GM21576 (cell line): ENCODE data around the gene PROX2.
A peak's percentile ranks its signal among the peaks of the same experiment; 100 is the strongest.

Experiments used
- ATAC-seq: cut with Tn5 transposase; IDR thresholded peaks from one replicate; pipeline ENCODE4 v1.9.1; 2021; ENCODE audit warnings: mild to moderate bottlenecking, moderate library complexity; ENCODE audit not compliant: unreplicated experiment

PROX2 gene

GRCh38 chr14:74910556-74910955 lies 34.6 kb upstream of the PROX2 start:
- no peak for ATAC-seq

DNA sequence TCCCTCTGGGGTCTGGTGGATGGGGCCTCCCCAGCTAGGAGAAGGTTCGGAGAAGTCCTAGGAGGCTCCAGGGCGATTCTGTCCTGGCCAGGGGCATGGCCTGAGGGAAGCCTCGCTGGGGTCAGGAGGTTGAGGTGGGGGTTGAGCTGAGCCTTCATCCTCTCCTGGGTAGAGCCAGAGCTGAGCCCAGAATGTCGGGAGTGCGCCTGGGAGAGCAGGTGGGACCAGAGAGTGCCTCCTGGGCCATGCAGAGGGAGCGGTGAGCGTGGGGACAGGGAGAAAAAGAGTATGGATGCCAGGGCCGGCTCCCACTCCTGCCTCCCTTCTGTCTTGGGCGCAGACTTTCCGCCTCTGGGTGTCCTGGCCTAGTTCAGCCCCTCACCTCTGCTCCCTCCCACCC lies 34.0 kb upstream of the PROX2 start:
- ATAC-seq, result no peak

GRCh38 chr14:74909501-74909900 lies 33.6 kb upstream of the PROX2 start:
- ATAC-seq, result no peak

DNA sequence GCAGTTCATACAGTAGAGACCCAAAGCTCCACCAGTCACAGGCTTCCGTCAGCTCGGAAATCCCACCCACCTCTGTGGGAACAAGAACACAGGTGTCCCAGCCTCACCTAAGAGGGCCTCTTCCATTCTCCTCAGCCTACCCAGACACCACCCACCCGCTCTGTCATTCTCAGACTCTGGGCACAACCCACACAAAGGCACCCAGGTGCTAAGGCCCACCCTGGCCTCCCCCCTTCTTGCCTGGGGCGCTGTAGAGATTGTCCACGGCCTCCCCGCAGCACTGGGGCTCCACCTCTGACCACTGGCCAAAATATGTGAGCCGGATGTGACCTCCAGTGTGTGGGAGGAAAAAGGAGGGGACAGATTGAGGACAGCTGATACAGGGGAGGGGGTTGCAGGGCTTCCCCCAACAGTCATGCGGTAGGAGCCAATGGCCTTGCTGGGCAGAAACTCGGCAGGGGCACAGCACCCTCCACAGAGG lies 33.0 kb upstream of the PROX2 start:
- no peak for ATAC-seq

DNA sequence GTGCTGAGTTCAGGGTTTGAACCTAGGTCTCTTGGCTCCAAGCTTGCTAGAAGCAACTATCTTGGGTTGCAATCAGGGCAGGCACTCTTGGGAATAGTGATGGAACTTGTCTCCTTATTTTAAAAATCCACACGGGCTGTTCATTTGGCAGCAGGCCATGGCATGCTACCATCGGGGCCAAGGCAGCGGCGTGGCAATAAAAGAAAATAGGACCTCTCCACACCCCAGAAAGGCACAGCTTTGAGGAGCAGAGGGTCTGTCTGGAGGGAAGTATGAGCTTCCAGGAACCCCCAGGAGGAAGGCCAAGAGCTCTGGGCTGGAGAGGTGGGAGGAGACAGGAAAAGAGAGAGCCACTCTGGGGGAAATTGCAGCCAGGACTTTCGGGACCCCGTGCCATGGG lies 31.8 kb upstream of the PROX2 start:
- ATAC-seq, result no peak

- ATAC-seq, result no peak
Measured at GRCh38 chr14:74906925-74907521, 31.1 kb upstream of the PROX2 start.

GRCh38 chr14:74905595-74906142 lies 29.7 kb upstream of the PROX2 start:
- no peak for ATAC-seq

- no peak for ATAC-seq
Measured at GRCh38 chr14:74904635-74905503, 28.9 kb upstream of the PROX2 start.

DNA sequence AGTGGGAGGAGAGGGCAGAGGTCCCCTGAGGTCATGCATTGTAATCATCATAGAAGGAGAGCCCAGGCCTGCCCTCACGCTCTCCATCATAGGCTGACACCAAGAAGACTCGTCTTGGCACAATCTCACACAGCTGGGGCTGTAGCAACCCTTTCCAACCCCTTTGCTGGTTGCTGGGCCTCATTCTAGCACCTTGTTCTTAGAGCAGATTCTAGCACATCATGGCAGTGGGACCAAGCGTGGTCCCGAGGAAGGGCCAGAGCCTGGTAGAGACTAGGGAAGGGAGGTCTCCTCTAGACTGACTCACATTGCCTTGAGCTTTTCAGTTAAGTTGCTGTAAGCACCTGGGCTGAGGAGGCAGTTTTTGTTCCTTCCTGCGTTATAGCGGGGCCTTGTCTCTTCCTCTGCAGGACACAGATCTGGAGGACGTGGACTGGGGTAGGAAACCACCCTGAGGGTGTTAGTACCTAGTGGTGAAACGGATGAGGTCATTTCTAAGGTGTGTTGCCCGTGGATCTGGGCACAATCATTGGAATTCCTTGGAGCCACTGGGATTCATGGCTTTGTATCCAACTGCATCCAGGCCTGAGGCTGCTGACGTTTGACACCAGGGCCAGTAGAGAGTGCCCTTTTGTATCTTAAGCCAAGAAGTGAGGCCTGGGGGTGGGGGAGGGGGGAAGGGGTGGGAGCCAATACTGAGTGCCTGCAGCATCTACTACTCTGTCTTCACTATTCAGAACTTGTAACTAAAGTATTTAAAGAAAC lies 27.2 kb upstream of the PROX2 start:
- no peak for ATAC-seq

DNA sequence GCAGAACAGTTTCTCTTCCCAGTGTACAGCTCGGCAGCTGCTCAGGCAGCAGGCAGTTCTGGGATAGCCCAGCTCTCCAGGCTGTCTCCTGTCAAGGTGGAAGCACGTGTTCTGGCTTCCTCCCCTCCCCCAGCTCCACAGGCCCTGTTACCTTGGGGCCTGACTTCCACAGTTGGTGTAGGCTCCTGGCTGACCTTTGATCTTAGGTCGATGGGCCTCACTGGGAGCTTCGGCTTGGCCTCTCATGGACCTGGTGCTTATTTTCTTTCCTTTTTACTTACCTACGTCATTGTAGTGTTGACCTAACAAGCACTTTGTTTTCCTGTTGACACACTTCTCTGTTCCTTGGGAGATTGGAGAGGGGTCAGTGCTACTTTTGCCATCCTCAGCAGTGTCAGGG lies 22.7 kb upstream of the PROX2 start:
- ATAC-seq, result no peak

GRCh38 chr14:74898083-74898482 lies 22.1 kb upstream of the PROX2 start:
- no peak for ATAC-seq

DNA sequence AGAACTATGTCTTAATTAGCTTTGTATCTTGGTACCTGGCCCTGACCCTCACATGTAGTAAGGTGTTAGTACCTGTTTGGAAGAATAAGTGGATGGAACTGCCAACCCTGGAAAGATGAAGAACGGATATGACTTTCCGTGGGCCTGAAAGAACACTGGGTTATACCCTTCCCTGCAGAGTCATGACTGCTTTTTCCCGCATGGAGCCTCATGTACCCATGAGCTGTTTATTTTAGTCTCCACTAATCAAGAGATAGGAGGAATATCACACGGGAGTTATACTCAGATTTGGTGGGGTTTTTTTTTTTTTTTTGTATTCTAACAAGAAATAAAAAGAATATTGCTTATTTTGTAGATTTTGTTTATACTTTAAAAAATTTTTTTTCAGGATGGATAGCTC lies 21.7 kb upstream of the PROX2 start:
- ATAC-seq, result no peak

GRCh38 chr14:74896400-74896799 lies 20.5 kb upstream of the PROX2 start:
- no peak for ATAC-seq

DNA sequence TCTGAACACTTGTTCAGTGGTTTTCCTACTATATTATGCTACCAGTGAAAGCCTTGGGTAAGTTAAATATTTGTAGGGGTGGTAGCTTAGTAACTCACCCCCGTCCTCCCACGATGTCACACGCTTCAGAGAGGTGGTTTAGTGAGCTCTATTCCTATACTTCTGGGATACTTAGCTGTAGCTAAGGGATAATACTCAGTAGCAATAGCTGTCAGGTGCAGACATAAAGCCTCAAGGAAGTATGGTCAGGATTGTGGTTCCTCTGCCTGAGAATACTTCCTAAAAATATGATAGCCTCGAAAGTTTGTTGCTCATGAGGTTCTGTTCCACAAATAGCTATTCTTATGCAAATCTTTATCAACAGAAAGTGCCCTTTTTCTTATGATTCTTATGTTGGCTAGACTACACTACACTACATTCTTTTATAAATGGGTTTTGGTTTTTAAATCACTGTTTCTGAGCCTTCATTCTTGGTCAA lies 17.7 kb upstream of the PROX2 start:
- ATAC-seq, result peak; percentile 53

GRCh38 chr14:74892745-74893144 lies 16.8 kb upstream of the PROX2 start:
- no peak for ATAC-seq

- no peak for ATAC-seq
Measured at GRCh38 chr14:74891870-74892269, 15.9 kb upstream of the PROX2 start.

DNA sequence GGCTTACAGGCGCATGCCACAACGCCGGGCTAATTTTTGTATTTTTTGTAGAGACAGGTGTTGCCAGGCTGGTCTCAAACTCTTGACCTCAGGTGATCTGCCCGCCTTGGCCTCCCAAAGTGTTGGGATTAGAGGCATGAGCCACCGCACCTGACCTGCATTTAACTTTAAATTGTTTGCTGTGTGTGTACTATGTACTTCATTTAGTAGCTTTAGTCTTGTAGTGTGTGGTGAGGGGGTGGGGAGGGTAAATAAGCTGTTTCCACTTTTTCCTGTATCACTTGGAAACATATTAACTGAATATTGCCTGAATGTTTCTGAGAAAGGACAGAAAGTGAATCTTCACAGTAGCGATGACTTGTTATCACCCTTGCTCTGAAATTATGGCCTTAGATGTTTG lies 14.3 kb upstream of the PROX2 start:
- ATAC-seq, result no peak

DNA sequence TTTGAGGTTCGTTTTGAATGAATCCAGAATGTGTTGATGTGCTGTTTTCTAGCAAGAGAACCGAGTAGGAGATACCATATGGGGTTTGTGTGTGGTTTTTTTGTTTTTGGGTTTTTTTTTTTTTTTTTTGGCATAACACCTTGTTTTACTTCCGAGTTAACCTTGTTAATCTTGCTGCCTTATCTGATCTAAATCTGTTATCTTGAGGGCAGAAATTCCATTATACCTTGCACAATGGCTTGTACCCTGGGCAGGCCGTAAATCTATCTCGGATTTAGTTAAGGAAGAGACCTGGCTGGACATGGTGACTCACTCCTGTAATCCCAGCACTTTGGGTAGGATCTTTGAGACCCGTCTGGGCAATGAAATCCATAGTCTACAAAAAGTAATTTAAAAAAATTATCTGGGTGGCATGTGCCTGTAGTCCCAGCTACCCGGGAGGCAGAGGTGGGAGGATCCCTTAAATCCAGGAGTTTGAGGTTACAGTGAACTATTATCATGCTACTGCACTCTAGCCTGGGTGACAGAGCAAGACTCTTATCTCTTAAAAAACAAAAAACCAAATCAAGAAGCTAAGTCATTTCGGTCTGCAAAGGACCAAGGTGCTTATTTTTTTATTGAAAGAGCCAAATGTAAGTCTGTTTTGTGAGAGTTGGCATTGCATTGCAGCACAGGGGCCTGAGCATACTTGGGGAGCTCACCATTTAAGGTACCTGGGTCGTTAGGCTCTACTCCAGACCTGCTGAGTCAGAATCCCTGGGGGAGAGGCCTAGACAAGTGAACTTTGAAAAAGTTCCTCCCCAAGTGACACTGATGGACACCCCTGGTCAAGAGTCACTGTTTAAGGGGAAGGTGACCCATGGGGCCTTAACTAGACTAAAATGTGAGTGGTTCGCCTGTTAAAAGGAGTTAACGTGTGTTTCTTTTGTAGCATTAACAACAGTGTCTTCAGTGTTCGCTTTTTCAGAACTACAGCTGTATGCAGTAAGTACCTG lies 12.5 kb upstream of the PROX2 start:
- ATAC-seq, result no peak

DNA sequence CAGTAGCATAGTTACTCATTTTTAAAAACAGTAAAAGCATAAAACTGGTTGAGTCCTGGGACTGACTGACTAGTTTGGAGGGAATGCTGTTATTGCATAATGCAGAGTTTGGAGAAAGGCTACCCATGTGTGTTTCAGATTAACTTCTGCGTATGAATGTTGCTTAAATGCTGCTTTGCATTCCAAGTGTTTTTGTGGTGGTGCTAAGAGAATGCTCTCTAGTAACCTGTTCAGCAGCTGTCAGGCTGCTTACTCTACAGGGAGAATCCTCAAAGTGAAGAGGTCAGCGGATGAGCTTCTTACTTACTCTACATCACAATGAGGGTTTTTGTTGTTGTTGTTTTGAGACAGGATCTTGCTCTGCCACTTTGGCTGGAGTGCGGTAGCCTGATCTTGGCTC lies 10.1 kb upstream of the PROX2 start:
- ATAC-seq, result no peak
